Stimulated activated CD8-positive, alpha-beta memory T cell treated with anti-CD3 and anti-CD28 coated beads, Interleukin-12 subunit alpha, Interleukin-12 subunit beta, amount 100 ng/mL, for 24 hours (primary cell): ENCODE data around the gene TRIM14.
"Not testable (repeated sequence)": the region's sequence is repeated elsewhere in the genome, so short reads cannot be mapped to it uniquely, and the experiment has no call there.

Source experiments
- DNase-seq: peaks from one replicate; pipeline ENCODE4 v3.0.0-alpha.2; 2020; ENCODE audit errors: extremely low read depth

The TRIM14 gene

GRCh38 chr9:98142182-98142907 is 23.3 kb upstream of the TRIM14 start:
- no peak for DNase-seq

GRCh38 chr9:98140503-98140902 is 21.5 kb upstream of the TRIM14 start:
- DNase-seq, result no peak

GRCh38 chr9:98136489-98136888 is 17.5 kb upstream of the TRIM14 start:
- DNase-seq, result no peak

- no peak for DNase-seq
Measured at GRCh38 chr9:98135938-98136337, 16.9 kb upstream of the TRIM14 start.

- DNase-seq, result no peak
Measured at GRCh38 chr9:98135558-98135934, 16.5 kb upstream of the TRIM14 start.

GRCh38 chr9:98134702-98135557 is 15.9 kb upstream of the TRIM14 start:
- no peak for DNase-seq

GRCh38 chr9:98132806-98133631 is 14.0 kb upstream of the TRIM14 start:
- DNase-seq, result no peak

- DNase-seq, result no peak
Measured at GRCh38 chr9:98132158-98132557, 13.1 kb upstream of the TRIM14 start.

GRCh38 chr9:98130576-98131228 is 11.7 kb upstream of the TRIM14 start:
- no peak for DNase-seq

- not testable (repeated sequence) for DNase-seq
Measured at GRCh38 chr9:98130060-98130459, 11.0 kb upstream of the TRIM14 start.

- DNase-seq, result no peak
Measured at GRCh38 chr9:98129451-98129881, 10.4 kb upstream of the TRIM14 start.

- DNase-seq, result no peak
Measured at GRCh38 chr9:98128316-98128715, 9.3 kb upstream of the TRIM14 start.

GRCh38 chr9:98127226-98127625 is 8.2 kb upstream of the TRIM14 start:
- DNase-seq, result no peak

- DNase-seq, result no peak
Measured at GRCh38 chr9:98124637-98125426, 5.8 kb upstream of the TRIM14 start.

- not testable (repeated sequence) for DNase-seq
Measured at GRCh38 chr9:98124091-98124490, 5.1 kb upstream of the TRIM14 start.

GRCh38 chr9:98121058-98121457 is 2.0 kb upstream of the TRIM14 start:
- DNase-seq, result no peak

GRCh38 chr9:98120476-98120875 is 1.5 kb upstream of the TRIM14 start:
- no peak for DNase-seq

- DNase-seq, result no peak
Measured at GRCh38 chr9:98117984-98118639, 910 bp downstream of the TRIM14 start.

- not testable (repeated sequence) for DNase-seq
Measured at GRCh38 chr9:98117097-98117496, 1.9 kb downstream of the TRIM14 start.

- DNase-seq, result no peak
Measured at GRCh38 chr9:98109052-98109451, 10.0 kb downstream of the TRIM14 start.
